AML-193 (cell line): ENCODE data around the gene SLC25A30.
"Not testable (repeated sequence)": the region's sequence is repeated elsewhere in the genome, so short reads cannot be mapped to it uniquely, and the experiment has no call there.

ENCODE experiments used
- DNase-seq, 2 experiments: peaks; one replicate each; lab custom pipeline; 2025; lab: John Stamatoyannopoulos, UW

Gene SLC25A30

DNA sequence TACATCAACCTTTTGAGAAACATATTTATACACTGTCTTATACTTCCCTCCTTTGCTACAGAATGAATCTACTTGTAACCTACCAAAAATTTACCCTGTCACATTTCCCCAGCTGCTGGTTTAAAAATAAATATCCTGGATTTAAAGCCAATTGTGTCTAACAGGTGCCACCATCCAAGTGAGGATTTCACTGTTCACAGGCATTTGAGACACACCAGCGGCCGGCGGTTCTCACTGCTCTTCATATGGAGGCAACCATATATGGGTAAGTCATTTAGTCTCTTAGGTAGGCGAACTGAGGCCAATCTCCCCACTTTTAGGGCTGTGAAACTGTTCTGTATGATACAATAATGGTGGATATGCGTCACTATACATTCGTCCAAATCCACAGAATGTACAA is 26.2 kb downstream of the SLC25A30 start:
- DNase-seq: no peak

DNA sequence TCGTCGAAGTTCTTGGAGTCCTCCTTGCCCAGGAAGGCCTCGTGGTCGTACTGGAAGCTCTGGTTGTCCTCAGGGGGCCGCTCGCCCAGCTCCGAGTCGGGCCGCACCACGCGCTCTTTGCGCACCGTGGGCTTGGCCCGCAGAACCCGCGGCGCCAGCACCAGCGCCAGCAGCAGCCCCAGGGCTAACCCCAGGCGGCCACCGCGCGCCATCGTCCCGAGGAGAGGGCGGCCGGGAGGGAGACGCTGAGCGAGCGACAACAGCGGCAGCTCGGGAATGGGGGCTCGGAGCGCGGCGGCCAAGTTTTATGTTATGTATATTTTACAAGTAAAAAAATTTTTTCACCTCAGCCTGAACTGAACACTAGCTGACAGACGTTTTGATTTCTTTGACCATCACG is 27.0 kb downstream of the SLC25A30 start:
- DNase-seq: not testable (repeated sequence)

DNA sequence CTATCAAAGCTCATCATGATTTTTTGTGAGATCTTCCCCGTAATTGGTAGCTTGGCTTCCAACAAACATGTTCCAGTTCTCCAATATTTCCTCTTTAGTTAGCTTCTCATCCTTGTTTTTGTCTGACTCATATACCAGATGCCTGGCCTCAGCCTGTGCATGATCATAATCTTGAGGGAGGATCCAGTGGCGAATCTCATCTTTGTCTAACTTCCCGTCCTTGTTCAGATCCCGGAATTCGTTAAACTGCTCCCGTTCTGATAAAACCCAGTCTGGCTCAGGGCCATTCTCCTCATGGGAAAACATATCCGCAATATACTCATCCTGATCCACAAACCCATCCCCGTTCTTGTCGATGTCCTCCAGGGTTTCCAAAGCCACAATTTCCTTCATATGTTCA is 27.8 kb downstream of the SLC25A30 start:
- DNase-seq: not testable (repeated sequence)

DNA sequence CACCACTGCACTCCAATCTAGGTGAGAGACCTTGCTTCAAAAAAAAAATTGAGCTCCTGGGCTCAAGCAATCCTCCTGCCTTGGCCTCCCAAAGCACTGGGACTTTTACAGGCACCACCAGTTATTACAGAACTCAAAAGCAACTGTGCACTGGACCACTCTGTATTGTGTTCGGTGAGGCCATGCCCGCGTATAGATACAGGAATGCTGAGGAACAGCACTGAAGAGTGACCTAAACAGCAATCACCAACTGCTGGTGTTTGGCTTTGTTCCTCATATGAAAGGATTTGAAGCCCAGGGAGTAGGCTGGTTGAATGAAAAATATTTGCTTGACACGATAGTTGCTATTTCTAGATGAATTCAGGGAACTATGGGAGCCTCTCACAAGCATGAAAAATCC is 29.5 kb downstream of the SLC25A30 start:
- no peak for DNase-seq

DNA sequence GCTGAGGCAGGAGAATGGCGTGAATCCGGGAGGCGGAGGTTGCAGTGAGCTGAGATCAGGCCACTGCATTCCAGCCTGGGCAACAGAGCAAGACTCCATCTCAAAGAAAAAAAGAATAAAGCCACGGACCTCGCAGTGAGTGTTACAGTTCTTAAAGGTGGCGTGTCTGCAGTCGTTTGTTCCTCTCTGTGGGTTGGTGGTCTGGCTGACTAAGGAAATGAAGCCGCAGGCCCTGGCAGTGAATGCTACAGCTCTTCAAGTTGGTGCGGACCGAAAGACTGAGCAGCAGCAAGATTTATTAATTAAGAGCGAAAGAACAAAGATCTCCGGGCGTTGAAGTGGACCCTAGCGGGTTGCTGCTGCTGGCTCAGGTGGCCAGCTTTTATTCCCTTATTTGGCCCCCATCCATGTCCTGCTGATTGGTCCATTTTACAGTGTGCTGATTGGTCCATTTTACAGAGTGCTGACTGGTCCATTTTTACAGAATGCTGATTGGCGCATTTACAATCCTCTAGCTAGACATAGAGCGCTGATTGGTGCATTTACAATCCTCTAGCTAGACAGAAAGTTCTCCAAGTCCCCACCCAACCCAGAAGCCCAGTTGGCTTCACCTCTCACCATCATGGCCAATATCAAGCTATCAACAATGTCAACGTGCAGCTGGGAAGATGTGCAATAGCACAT is 31.1 kb downstream of the SLC25A30 start:
- DNase-seq: not testable (repeated sequence)

DNA sequence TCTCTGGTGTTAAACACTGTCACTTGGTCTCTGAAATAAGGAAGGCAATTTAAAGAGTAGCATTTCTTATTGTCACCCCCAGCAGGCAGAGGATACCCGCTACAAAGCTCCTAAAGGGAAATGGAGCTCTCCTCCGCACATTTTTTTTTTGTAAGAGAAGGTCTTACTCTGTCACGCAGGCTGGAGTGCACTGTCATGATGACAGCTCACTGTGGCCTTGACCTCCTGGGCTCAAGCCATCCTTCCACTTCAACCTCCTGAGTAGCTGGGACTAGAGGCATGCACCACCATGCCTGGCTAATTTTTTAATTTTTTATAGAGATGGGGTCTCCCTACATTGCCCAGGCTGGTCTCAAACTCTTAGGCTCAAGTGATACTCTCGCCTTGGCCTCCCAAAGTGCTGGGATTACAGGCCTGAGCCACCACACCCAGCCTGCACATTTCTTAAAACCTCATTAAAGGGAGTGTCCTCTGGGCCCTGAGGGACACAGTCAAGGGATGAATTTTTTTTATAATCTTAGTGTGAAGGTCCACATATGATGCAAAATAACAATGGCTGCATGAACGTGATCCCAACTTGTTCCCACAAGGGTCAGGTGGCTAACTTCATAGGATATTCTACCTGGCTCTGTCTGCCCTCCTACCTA is 32.1 kb downstream of the SLC25A30 start:
- no peak for DNase-seq

DNA sequence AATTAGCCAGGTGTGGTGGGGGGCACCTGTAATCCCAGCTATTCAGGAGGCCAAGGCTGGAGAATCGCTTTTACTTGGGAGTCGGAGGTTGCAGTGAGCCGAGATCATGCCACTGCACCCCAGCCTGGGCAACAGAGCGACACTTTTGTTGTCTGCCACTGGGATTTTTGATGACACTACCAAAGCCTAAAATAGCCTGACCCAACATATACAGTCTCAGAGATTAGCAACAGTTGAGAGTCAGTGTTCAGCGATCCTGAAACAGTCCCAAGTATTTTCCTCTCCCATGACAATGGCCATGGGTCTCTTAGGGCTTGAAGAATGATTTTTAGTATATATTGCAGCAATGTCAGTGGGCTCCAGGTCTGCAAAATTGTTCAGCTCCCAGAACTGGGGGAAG is 32.9 kb downstream of the SLC25A30 start:
- no peak for DNase-seq

DNA sequence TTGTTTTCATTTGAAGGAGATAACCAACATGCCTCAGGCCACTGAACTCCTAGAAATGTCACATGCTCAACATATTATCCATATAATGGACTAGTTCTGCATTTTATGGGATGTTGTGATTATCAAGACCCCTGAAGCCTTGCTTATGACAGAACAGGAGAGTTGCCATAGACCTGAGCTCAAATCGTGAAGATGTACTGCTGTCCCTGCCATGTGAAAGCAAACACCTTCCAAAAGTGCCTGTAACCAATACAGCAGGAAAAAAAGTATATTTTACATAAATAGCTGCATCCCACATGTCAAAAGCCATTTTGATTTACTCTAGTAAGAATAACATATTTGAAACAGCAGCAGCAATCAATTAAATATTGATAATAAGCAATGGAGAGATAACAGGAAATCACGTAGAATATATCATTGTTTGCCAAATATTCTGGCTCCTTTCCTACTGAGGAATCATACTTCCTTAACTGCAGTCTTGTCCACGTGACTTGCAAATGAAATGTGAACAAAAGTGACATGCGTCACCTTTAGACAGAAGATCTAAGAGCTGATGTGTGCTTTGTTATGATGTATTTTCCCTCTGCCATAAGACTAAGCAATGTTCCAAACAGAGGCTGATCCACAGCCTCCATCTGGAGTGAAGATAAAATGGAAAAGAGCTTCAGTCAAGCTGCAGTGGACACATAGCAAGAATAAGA is 33.5 kb downstream of the SLC25A30 start:
- DNase-seq: no peak

DNA sequence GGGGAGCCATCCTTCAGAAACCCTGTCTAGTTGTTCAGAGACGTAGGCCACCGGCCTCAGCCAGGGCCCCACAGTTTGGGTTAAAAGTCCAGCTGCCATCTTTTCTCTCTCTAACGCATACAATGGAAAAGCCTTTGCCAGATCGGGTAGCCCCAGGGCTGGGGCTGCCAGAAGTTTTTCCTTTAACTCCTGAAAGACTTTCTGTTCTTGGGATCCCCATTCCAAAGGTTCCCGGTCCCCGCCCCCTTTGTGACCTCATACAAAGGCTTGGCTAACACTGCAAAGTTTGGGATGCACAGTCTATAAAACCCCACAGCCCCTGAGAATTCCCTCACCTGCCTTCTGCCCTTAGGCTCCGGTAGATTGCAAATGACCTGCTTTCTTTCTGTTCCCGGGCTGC is 35.4 kb downstream of the SLC25A30 start:
- DNase-seq: not testable (repeated sequence)

DNA sequence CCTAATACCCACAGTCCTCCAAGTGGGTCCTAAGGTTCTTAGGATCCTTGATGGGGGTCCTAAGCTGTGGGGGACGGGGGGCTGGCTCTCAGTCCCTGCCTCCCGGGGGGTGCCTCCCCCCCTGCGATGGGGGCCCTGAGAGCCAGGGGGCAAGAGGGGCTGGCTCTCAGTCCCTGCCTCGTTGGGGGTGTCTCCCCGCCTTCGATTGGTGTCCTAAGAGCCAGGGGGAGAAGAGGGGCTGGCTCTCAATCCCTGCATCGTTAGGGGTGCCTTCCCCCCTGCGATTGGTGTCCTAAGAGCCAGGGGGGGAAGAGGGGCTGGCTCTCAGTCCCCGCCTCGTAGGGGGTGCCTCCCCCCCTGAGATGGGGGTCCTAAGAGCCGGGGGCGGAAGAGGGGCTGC is 37.0 kb downstream of the SLC25A30 start:
- DNase-seq: no peak

DNA sequence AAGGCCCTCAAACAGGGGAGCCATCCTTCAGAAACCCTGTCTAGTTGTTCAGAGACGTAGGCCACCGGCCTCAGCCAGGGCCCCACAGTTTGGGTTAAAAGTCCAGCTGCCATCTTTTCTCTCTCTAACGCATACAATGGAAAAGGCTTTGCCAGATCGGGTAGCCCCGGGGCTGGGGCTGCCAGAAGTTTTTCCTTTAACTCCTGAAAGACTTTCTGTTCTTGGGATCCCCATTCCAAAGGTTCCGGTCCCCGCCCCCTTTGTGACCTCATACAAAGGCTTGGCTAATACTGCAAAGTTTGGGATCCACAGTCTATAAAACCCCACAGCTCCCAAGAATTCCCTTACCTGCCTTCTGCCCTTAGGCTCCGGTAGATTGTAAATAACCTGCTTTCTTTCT is 37.5 kb downstream of the SLC25A30 start:
- DNase-seq: not testable (repeated sequence)

DNA sequence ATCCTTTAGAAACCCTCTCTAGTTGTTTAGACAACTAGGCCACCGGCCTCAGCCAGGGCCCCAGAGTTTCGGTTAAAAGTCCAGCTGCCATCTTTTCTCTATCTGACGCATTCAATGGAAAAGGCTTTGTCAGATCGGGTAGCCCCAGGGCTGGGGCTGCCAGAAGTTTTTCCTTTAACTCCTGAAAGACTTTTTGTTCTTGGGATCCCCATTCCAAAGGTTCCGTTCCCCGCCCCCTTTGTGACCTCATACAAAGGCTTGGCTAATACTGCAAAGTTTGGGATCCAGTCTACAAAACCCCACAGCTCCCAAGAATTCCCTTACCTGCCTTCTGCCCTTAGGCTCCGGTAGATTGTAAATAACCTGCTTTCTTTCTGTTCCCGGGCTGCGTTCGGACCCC is 38.7 kb downstream of the SLC25A30 start:
- not testable (repeated sequence) for DNase-seq

DNA sequence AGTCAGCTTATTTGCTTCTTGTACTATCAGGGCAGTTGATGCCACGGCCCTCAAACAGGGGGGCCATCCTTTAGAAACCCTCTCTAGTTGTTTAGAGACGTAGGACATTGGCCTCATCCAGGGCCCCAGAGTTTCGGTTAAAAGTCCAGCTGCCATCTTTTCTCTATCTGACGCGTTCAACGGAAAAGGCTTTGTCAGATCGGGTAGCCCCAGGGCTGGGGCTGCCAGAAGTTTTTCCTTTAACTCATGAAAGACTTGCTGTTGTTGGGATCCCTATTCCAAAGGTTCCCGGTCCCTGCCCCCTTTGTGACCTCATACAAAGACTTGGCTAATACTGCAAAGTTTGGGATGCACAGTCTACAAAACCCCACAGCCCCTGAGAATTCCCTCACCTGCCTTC is 39.4 kb downstream of the SLC25A30 start:
- DNase-seq: not testable (repeated sequence)

DNA sequence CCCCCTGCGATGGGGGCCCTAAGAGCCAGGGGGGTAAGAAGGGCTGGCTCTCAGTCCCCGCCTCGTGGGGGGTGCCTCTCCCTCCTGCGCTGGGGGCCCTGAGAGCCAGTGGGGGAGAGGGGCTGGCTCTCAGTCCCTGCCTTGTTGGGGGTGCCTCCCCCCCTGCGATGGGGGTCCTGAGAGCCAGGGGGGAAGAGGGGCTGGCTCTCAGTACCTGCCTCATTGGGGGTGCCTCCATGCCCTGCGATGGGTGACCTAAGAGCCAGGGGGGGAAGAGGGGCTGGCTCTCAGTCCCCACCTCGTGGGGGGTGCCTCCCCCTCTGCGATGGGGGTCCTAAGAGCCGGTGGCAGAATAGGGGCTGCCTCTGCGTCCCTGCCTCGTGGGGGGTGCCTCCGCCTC is 40.9 kb downstream of the SLC25A30 start:
- not testable (repeated sequence) for DNase-seq

DNA sequence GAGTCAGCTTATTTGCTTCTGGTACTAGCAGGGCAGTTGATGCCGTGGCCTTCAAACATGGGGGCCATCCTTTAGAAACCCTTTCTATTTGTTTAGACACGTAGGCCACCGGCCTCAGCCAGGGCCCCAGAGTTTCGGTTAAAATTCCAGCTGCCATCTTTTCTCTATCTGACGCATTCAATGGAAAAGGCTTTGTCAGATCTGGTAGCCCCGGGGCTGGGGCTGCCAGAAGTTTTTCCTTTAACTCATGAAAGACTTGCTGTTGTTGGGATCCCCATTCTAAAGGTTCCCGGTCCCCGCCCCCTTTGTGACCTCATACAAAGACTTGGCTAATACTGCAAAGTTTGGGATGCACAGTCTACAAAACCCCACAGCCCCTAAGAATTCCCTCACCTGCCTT is 41.5 kb downstream of the SLC25A30 start:
- not testable (repeated sequence) for DNase-seq

DNA sequence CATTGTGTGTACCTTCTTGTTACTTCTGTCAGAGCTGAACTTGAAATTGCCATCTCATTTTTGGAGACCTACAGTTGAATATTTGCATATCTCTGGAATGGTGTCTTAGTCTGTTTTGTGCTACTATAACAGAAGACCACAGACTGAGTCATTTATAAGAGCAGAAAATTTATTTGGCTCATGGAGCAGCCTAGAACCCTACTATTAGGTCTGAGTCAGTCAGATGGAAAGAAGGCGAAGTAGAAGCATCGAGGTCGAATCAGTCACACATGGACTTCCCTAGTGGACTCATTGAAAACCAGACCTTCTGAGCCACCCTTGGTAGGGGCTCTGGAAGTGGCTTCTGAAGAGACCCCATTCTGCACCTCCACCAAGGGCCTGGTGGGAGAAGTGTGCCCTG is 43.3 kb downstream of the SLC25A30 start:
- DNase-seq: no peak

DNA sequence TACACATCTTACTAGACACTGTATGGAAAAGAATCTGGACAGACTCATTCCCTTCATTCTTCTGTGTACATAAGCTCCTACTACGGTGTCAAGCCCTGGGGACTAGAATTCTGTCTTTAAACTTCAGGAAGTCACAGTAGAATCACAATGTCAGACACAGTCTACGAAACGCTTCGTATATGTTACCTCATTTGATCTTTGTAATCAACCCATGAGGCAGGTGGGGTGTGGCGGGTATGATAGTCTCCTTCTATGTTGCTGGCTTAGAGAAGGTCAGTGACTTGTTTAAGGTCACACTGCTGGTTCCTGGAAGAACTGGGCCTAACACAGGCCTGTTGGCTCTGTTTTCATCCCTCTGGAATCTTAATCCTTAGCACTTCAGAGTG is 45.0 kb downstream of the SLC25A30 start:
- no peak for DNase-seq

DNA sequence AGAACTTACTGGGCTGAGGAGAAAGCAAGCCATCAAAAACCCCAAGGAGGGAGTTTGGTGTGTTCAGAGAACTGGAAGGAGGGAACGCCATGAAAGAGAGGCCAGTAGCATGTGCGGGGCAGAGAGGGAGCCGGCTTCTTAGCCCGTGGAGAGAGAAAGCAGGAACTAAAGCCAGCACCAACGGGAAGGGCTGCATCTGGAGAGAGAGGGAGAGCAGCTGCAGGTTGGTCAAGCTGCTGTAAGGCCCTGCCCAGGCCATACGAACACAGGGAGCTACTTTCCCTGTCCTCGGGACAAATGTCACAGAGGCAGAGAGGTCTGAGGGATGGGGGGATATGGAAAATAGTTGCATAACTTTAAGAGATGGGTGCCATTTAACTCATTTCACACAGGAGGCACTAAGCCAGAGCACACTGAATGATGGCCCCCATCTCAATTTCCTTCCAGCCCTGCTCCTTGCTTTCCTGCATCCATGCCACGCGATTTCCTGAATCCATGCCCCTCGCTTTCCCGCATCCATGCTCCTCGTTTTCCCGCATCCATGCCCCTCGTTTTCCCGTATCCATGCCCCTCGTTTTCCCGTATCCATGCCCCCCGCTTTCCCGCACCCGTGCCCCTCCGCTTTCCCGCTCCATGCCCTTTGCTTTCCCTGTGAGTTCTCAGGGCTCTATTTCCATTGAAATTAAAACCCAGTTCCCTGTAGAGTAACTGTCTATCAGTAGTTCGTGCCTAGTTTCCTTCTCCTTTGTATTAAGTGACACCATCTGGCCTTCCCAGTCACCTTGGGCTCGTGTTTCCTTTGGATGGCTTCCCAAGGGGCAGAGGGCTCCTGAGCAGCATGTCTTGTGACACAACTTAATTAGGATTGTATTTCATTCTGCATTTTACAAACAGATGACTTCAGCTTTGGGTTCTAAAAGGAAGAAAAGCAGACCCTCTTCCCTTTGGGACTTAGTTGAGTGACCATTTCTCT is 45.7 kb downstream of the SLC25A30 start:
- DNase-seq: no peak

DNA sequence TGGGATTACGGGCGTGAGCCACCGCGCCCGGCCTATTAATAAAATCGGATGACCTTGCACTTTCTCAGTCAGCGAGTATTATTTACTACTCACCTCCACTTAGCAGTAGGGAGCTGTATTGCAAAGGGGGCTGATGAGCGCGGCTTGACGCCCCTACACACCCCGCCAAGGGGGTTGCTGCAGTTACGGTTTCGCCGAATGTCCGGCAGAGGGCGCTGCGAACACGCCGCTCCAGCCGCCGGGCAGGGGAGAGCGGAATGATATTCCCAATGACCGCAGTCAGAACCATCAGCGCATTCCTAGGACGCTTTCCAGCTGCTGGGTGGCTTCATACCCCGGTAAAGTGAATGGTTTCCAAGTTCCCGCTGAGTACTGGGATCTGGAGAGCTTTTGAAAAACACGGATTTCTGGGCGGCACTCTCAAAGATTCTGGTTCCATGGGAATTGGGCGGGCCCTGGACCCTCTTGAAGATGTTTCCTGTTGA is 47.2 kb downstream of the SLC25A30 start:
- no peak for DNase-seq

DNA sequence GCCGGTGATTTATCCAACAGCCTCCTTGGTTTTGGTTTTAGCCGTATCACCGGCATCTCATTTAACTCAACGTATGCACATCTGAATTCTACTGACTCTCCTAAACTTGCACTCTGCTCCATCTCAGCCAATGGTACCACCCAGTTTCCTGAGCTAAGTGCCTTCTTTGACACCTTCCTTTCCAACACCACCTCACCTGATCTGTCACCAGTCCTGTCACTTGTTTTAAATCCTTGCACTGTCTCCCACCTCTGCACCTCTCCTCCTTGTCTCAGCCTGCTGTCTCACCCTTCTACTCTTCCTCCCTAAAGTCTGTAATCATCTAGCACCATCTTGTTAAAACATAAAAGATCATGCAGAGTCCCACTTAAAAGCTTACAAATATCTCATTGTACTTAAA is 49.1 kb downstream of the SLC25A30 start:
- DNase-seq: no peak

DNA sequence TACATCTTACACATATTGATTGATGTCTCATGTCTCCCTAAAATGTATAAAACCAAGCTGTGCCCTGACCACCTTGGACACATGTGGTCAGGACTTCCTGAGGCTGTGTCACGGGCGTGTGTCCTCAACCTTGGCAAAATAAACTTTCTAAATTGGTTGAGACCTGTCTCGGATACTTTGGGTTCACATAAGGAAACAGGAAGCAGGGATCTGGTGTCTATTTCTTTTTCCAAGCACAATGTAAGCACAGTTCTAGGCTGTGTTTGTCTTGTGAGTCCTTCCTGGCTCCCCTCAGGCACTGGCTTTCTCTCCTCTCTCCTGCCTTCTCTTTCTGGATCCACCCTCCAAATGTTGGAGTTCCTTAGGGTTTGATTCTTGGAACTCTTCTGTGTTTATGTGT is 49.6 kb downstream of the SLC25A30 start:
- DNase-seq: no peak

DNA sequence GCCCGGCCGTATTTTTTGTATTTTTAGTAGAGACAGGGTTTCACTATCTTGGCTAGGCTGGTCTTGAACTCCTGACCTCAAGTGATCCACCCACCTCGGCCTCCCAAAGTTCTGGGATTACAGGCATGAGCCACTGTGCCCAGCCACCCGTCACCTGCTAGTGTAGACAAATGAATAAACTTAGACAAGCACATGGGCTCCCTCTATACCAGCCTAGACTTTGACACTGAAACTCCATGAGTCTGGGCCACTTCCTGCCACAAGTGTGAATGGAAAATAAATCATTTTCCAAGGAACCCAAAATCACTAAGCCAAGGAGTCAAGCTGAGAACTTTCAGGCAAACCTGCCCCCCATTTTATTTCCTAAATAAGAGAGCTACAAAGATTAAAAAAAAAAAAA is 50.2 kb downstream of the SLC25A30 start:
- DNase-seq: no peak
